SU-DHL-6 (cell line): Measurements from ENCODE around the gene NXN.

Experiments
- H2AFZ ChIP-seq: fragments of 200-600 bp; sonication (generic); 2 replicates; pipeline ENCODE4 v1.6.1; 2014; ENCODE audit warnings: low read depth, mild to moderate bottlenecking, moderate library complexity, mixed read lengths, antibody characterized with exemption, low read length; ENCODE audit not compliant: severe bottlenecking
- H3F3A ChIP-seq: fragments of 200-600 bp; shearing (Covaris generic); 2 replicates; pipeline ENCODE4 v1.6.0; 2016; ENCODE audit warnings: antibody characterized with exemption, mild to moderate bottlenecking; ENCODE audit not compliant: insufficient read depth
- H3K27ac ChIP-seq: fragments of 200-600 bp; sonication (generic); 2 replicates; pipeline ENCODE4 v1.5.1; 2016; ENCODE audit warnings: low read depth, mild to moderate bottlenecking, low read length, moderate library complexity, mixed read lengths
- H3K27me3 ChIP-seq: fragments of 200-600 bp; sonication (generic), shearing (Covaris generic); 2 replicates; pipeline ENCODE4 v1.6.0; 2014; ENCODE audit warnings: mild to moderate bottlenecking, low read length
- H3K36me3 ChIP-seq: fragments of 200-600 bp; sonication (generic); 2 replicates; pipeline ENCODE4 v1.6.1; 2014; ENCODE audit warnings: mild to moderate bottlenecking, low read length, mixed read lengths
- H3K4me2 ChIP-seq: fragments of 300-600, 200-600 bp; shearing (Covaris generic), sonication (generic); 2 replicates; pipeline ENCODE4 v1.6.0; 2014; ENCODE audit warnings: low read length, low read depth, mild to moderate bottlenecking; ENCODE audit not compliant: poor library complexity, severe bottlenecking
- H3K4me3 ChIP-seq: fragments of 200-600 bp; sonication (generic); 2 replicates; pipeline ENCODE4 v1.5.1; 2014; ENCODE audit warnings: antibody characterized with exemption, low read length, mild to moderate bottlenecking, mixed read lengths; ENCODE audit not compliant: insufficient read depth, poor library complexity, severe bottlenecking
- H3K79me2 ChIP-seq: fragments of 200-600 bp; sonication (generic); 2 replicates; pipeline ENCODE4 v1.6.1; 2014; ENCODE audit warnings: mild to moderate bottlenecking, low read length, moderate library complexity; ENCODE audit not compliant: insufficient read depth
- H3K9ac ChIP-seq: fragments of 200-600 bp; sonication (generic); 2 replicates; pipeline ENCODE4 v1.7.0; 2014; ENCODE audit warnings: mild to moderate bottlenecking, low read length
- H3K9me2 ChIP-seq: fragments of 200-600 bp; sonication (generic); replicated peaks from 2 replicates; pipeline ENCODE4 v1.6.1; 2014; ENCODE audit warnings: low read length; ENCODE audit not compliant: insufficient read depth
- H3K9me3 ChIP-seq: fragments of 200-600 bp; sonication (generic); 2 replicates; pipeline ENCODE4 v1.6.1; 2014; ENCODE audit warnings: low read length, mixed read lengths; ENCODE audit not compliant: insufficient read depth
- H4K20me1 ChIP-seq: fragments of 200-600 bp; sonication (generic); 2 replicates; pipeline ENCODE4 v1.6.1; 2014; ENCODE audit warnings: low read depth, mild to moderate bottlenecking, antibody characterized with exemption, low read length, moderate library complexity, mixed read lengths
- CTCF ChIP-seq: fragments of 200-600 bp; sonication (generic); IDR thresholded peaks from one replicate; pipeline ENCODE4 v1.5.1; 2017; ENCODE audit warnings: antibody characterized with exemption, mild to moderate bottlenecking, low read length, moderate library complexity; ENCODE audit not compliant: insufficient read depth, poor library complexity, severe bottlenecking
- EZH2phosphoT487 ChIP-seq: fragments of 200-600 bp; sonication (generic), shearing (Covaris generic); conservative IDR thresholded peaks from 2 replicates; pipeline ENCODE4 v1.6.1; 2018; ENCODE audit warnings: mild to moderate bottlenecking, antibody characterized with exemption, low read length, moderate library complexity, mixed read lengths

NXN gene

GRCh38 chr17:892958-893357, 86.6 kb downstream of the NXN start:
- Histone ChIP-seq H3K36me3 (no peaks in the 10 kb centered on the region), H3K79me2 (no peaks in the 10 kb centered on the region), H3K9me2 (no peaks in the 10 kb centered on the region), H3K27ac (no peak overlapping the region), H4K20me1 (no peaks in the 10 kb centered on the region), H3F3A (no peaks in the 10 kb centered on the region), H3K4me2 (no peak overlapping the region), H3K9ac (no peak overlapping the region), H3K4me3 (no peak overlapping the region), H3K9me3 (no peaks in the 10 kb centered on the region), H2AFZ (no peak overlapping the region), H3K27me3 (no peaks in the 10 kb centered on the region)
- TF ChIP-seq CTCF: no peak
- TF ChIP-seq EZH2phosphoT487: no peak

GRCh38 chr17:888998-889441, 90.6 kb downstream of the NXN start:
- H3K9ac ChIP-seq: no peak overlapping the region
- H4K20me1 ChIP-seq: no peaks in the 10 kb centered on the region
- no peaks in the 10 kb centered on the region for H3K79me2 ChIP-seq
- H3K9me2 ChIP-seq: no peaks in the 10 kb centered on the region
- no peaks in the 10 kb centered on the region for H3F3A ChIP-seq
- no peak overlapping the region for H3K27ac ChIP-seq
- H3K27me3 ChIP-seq: no peaks in the 10 kb centered on the region
- TF ChIP-seq CTCF: no peak
- TF ChIP-seq EZH2phosphoT487: no peak
- no peak overlapping the region for H2AFZ ChIP-seq
- H3K4me3 ChIP-seq: no peak overlapping the region
- no peaks in the 10 kb centered on the region for H3K9me3 ChIP-seq
- no peaks in the 10 kb centered on the region for H3K36me3 ChIP-seq
- H3K4me2 ChIP-seq: no peak overlapping the region

GRCh38 chr17:887551-888209, 91.9 kb downstream of the NXN start:
- H3K4me2 ChIP-seq: no peak overlapping the region
- H3K9me2 ChIP-seq: no peaks in the 10 kb centered on the region
- H3K27ac ChIP-seq: no peak overlapping the region
- no peaks in the 10 kb centered on the region for H3K79me2 ChIP-seq
- no peak overlapping the region for H3K4me3 ChIP-seq
- no peak for TF ChIP-seq EZH2phosphoT487
- no peaks in the 10 kb centered on the region for H3F3A ChIP-seq
- no peak overlapping the region for H2AFZ ChIP-seq
- no peaks in the 10 kb centered on the region for H3K9me3 ChIP-seq
- H3K27me3 ChIP-seq: no peaks in the 10 kb centered on the region
- H3K36me3 ChIP-seq: no peaks in the 10 kb centered on the region
- no peak overlapping the region for H3K9ac ChIP-seq
- H4K20me1 ChIP-seq: no peaks in the 10 kb centered on the region

GRCh38 chr17:885971-886571, 93.5 kb downstream of the NXN start:
- Histone ChIP-seq H3K27ac (no peak overlapping the region), H3K9me3 (no peaks in the 10 kb centered on the region), H3K4me3 (no peak overlapping the region), H3F3A (no peaks in the 10 kb centered on the region), H3K9ac (no peak overlapping the region), H3K79me2 (no peaks in the 10 kb centered on the region), H3K36me3 (no peaks in the 10 kb centered on the region), H3K9me2 (no peaks in the 10 kb centered on the region), H3K27me3 (no peaks in the 10 kb centered on the region), H4K20me1 (no peaks in the 10 kb centered on the region), H3K4me2 (no peak overlapping the region), H2AFZ (no peak overlapping the region)
- TF ChIP-seq EZH2phosphoT487 (no peak), CTCF (no peak)
